Right lobe of liver (tissue), 6 donors: Measurements from ENCODE around the gene TLE4. TPM values are rescaled to one million over a fixed set of nuclear protein-coding genes. Genes with fewer than 3 reads are reported as not detected.
A peak's percentile ranks its signal among the peaks of the same experiment; 100 is the strongest.

Experiments used
- ATAC-seq, 4 donors: fragments of 200-7000 bp; cut with Tn5 transposase; one replicate each; pipeline ENCODE4 v1.9.1; 2020; ENCODE audit warnings: mild to moderate bottlenecking in 4 of 4, moderate library complexity in 4 of 4
- DNase-seq, 3 donors: peaks; one replicate each; pipeline ENCODE4 v3.0.0-alpha.2; 2020
- H3K27ac ChIP-seq, 3 donors: fragments of 200-600 bp; one replicate each; pipeline ENCODE4 v1.8.0; 2022
- H3K27me3 ChIP-seq, 2 donors: fragments of 200-600 bp; one replicate each; pipeline ENCODE4 v1.8.0; 2022
- H3K36me3 ChIP-seq, 4 donors: fragments of 200-600 bp; sonication (generic) in 1 of 4; one replicate each; pipeline versions ENCODE4 v1.5.1 to v1.8.0; 2017 to 2022; ENCODE audit warnings: control low read depth in 1 of 4
- H3K4me1 ChIP-seq, 4 donors: fragments of 200-600 bp; sonication (generic) in 1 of 4; one replicate each; pipeline versions ENCODE4 v1.5.1 to v1.8.0; 2017 to 2022; ENCODE audit warnings: control low read depth in 1 of 4
- H3K4me3 ChIP-seq, 3 donors: fragments of 200-600 bp; one replicate each; pipeline ENCODE4 v1.8.0; 2022
- H3K9me3 ChIP-seq, 4 donors: fragments of 200-600 bp; sonication (generic) in 1 of 4; one replicate each; pipeline versions ENCODE4 v1.5.1 to v1.8.0; 2017 to 2022; ENCODE audit warnings: control low read depth in 1 of 4
- POLR2A ChIP-seq: fragments of 450-650 bp; IDR thresholded peaks from one replicate; pipeline ENCODE4 v1.6.1; 2017; ENCODE audit warnings: antibody characterized with exemption, mild to moderate bottlenecking
- WGBS: methylation state at CpG from one replicate; pipeline ENCODE4 v1.1.6; 2018; ENCODE audit warnings: low coverage, low lambda C conversion rate; ENCODE audit not compliant: insufficient coverage; ENCODE audit errors: missing lambda C conversion rate; 5-methylcytosine and 5-hydroxymethylcytosine counted together
- intact Hi-C, 2 donors: fragments of 100-400 bp; cut with DNase I; formaldehyde crosslinking; loops; one replicate each; pipeline versions ENCODE4 v1.11.2 to v1.14.1; 2022
- long read RNA-seq: library from polyadenylated mRNA; unstranded; transcript quantifications from one replicate; pipeline ENCODE4 v2.0.0, GENCODE V29; 2019
- total RNA-seq, 6 experiments: library from RNA; depleted of rRNA in 2 of 6; stranded (reverse); fragments of >200 nt in 2 of 6; fragmentation: NEBNext Ultra II Directional in 3 of 6; extraction: Animal tissue kit (Norgen Biotek cat#: 25700) in 3 of 6; gene quantifications; one replicate each; pipeline versions ENCODE4 v1.1.0 to v1.2.4, GENCODE V29; 2016 to 2023
- TF ChIP-seq, protein P1 (sequence below), 4 donors: fragments of 200-600 bp in 3 of 4; fragments of 450-650 bp in 1 of 4; IDR thresholded peaks; one replicate each; pipeline versions ENCODE4 v1.5.1 to v1.8.0; 2016 to 2022; ENCODE audit warnings: antibody characterized with exemption in 4 of 4, mild to moderate bottlenecking in 2 of 4
- donor health status: DM: no; HTN: yes; CAD: no.
- donor health status: DM: no; HTN: no; CAD: no.
- donor health status: DM: no; HTN: no; CAD: no.
- donor health status: DM: no; HTN: yes; CAD: no.
- donor health status: DM: no; HTN: yes; CAD: no.

Gene TLE4
- 1 to 10 TPM; 2.9 to 8.3 (median 5.7) TPM for total RNA-seq
- long read RNA-seq, partial matches to known transcripts, result 0 of 1 reads
- long read RNA-seq, other reads (novel, unspliced or antisense), result 1 of 1 reads

DNA sequence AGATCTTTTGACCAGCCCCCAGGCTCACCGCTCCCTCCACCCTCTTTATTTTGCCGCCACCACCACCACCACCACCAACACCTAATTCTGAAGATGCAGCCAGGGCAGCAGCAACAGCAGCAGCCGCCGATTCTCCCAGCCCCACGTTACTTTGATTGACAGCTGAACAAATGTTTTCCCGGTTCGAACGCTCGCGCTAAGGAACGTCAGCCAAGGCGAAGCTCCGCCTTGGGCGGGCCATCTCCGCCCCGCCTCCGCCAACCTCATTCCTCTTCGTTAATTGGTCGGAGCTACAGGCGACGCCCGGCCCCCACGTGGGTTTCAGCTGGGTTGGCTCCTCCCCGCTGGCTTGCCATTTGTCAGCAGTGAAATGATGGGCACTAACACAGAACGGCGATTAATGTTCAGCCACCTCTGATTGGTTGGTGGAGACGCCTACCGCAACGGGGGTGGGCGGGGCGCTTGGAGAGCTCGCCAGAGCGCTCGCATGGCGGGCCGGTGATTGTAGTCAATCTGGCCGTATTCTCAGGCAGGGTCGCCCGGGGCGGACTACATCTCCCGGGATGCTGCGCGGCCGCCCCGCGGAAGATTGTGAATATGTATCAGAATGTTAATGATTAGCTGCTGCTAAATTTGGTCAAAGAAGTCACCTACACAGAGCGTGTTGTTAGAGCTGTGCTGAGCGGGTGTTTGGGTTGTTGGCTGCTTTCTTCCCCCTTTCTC lies at the start of gene TLE4:
TSS of gene TLE4 (plus strand) at position 657 of the 723 bp plus-strand sequence. CDS start 826 bp downstream, outside the sequence.
- no peaks in the 10 kb centered on the region for H3K9me3 ChIP-seq
- peak; percentile 94 to 98 (median 94) for ATAC-seq

DNA sequence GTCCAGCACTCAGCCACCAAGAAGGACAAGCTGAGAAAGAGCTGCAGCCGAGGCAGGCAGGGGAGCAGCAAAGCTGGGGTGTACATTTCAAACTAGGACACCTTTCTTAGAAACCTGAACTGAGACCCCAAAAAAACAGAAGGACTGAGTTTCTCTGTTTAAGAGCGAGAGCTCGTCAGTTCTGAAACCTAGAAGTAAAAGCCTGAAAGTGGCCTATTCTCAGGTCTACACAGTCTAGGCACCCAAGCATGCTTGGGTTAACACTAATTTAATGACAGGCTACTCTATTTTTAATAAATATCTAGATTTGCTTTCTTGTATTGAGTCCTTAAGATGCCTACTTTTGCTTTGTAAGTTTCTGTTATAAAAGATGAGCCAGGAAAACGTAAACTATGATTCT lies 49.0 kb upstream of the TLE4 start:
- no peak for DNase-seq
- WGBS, result 57% methylated on average over 4 of the region's 4 CpGs
- Histone ChIP-seq H3K4me1 (no peaks in the 10 kb centered on the region), H3K27ac (no peak overlapping the region), H3K9me3 (no peaks in the 10 kb centered on the region), H3K36me3 (no peaks in the 10 kb centered on the region), H3K27me3 (no peaks in the 10 kb centered on the region), H3K4me3 (no peak overlapping the region)
- no peak for ATAC-seq
- intact Hi-C loops, result no loop called here
- TF ChIP-seq, protein P1, sequence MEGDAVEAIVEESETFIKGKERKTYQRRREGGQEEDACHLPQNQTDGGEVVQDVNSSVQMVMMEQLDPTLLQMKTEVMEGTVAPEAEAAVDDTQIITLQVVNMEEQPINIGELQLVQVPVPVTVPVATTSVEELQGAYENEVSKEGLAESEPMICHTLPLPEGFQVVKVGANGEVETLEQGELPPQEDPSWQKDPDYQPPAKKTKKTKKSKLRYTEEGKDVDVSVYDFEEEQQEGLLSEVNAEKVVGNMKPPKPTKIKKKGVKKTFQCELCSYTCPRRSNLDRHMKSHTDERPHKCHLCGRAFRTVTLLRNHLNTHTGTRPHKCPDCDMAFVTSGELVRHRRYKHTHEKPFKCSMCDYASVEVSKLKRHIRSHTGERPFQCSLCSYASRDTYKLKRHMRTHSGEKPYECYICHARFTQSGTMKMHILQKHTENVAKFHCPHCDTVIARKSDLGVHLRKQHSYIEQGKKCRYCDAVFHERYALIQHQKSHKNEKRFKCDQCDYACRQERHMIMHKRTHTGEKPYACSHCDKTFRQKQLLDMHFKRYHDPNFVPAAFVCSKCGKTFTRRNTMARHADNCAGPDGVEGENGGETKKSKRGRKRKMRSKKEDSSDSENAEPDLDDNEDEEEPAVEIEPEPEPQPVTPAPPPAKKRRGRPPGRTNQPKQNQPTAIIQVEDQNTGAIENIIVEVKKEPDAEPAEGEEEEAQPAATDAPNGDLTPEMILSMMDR (IDR thresholded peaks at IDR 0.05), result no peak
- TF ChIP-seq POLR2A, result no peak

More for the DNA sequence above, at the start of gene TLE4:
- intact Hi-C loops, result no loop called here
- Histone ChIP-seq H3K27ac (peak within 1 kb of the TSS; percentile 88 to 95 (median 93)), H3K27me3 (no peaks in the 10 kb centered on the region), H3K4me1 (peaks cover 0 to 7% (median 0%) of the 10 kb centered on the region in 4 donors), H3K4me3 (peak within 1 kb of the TSS; percentile 72 to 83 (median 82)), H3K36me3 (no peaks in the 10 kb centered on the region)
- TF ChIP-seq POLR2A, result peak; percentile 99
- TF ChIP-seq, protein P1 (IDR thresholded peaks at IDR 0.05), result no peak
- DNase-seq, result peak; percentile 100
- 0% methylated on average over 34 of the region's 48 CpGs for WGBS

DNA sequence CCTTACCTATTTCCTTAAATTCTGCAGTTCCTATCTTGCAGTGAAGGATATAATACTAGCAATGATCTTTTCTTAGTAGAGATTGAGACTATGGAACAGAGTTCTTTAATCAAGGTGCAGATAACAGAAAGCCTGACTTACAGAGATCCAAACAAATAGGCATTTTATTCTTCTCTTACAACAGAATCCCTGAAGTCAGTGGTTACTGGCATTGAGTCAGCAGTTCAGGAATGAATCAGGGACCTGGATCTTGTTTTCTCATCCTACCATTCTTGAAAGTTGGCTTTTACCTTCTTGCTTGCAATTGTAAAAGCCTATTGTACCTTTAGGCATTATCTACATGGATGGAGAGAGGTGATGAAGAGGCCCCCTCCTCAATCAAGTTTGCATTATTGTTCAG lies 47.5 kb upstream of the TLE4 start:
- no peaks in the 10 kb centered on the region for H3K9me3 ChIP-seq
- no peak for TF ChIP-seq POLR2A
- TF ChIP-seq, protein P1 (IDR thresholded peaks at IDR 0.05), result no peak
- H3K4me3 ChIP-seq, result no peak overlapping the region
- H3K27ac ChIP-seq, result no peak overlapping the region
- ATAC-seq (no peak), DNase-seq (no peak)
- intact Hi-C loops, result no loop called here
- H3K4me1 ChIP-seq, result no peaks in the 10 kb centered on the region
- no peaks in the 10 kb centered on the region for H3K36me3 ChIP-seq
- H3K27me3 ChIP-seq, result no peaks in the 10 kb centered on the region

DNA sequence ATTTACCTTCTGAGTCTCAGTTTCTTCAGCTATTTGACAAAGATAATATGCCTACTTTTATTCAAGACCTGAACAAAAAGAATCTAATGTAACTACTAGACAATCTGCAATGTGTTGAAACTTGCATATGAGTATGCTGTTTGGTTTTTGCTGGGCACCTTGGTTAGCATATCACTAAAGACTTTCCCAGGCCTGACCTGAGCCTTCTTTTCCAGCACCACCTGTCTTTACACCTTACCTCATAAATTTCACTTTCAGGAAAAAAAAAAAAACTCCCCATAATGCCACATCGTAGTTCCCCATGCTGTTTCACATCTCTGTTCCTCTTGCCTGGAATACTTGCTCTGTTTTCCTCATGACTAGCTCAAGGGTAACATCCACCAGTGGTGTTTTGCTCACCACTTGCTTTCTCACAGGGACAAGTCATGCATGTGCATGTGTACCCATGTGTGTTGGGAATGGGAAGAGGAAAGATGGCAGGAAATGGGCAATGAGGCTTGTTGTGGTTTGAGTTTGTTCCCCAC lies 45.6 kb upstream of the TLE4 start:
- intact Hi-C loops, result no loop called here
- TF ChIP-seq, protein P1 (IDR thresholded peaks at IDR 0.05), result no peak
- TF ChIP-seq POLR2A, result no peak
- no peaks in the 10 kb centered on the region for H3K27me3 ChIP-seq
- no peaks in the 10 kb centered on the region for H3K4me1 ChIP-seq
- ATAC-seq (no peak), DNase-seq (no peak)
- no peak overlapping the region for H3K4me3 ChIP-seq
- H3K27ac ChIP-seq, result no peak overlapping the region
- H3K9me3 ChIP-seq, result no peaks in the 10 kb centered on the region
- 30% methylated on average over 1 of the region's 1 CpG for WGBS
- no peaks in the 10 kb centered on the region for H3K36me3 ChIP-seq
